H9 (cell line): Measurements from ENCODE around the gene FAT1. TPM values are rescaled to one million over a fixed set of nuclear protein-coding genes. Genes with fewer than 3 reads are reported as not detected.

Experiments
- DNase-seq: peaks from one replicate; pipeline ENCODE4 v3.0.0-alpha.2; 2017
- H2AFZ ChIP-seq: one replicate; pipeline ENCODE4 v1.6.1; 2013; ENCODE audit warnings: mild to moderate bottlenecking, low read length, control low read depth, moderate library complexity
- H2AK5ac ChIP-seq: 2 replicates; pipeline ENCODE4 v1.6.1; 2013; ENCODE audit warnings: low read length, control low read depth, mixed read lengths; ENCODE audit not compliant: insufficient read length
- H2BK120ac ChIP-seq: one replicate; pipeline ENCODE4 v1.6.1; 2013; ENCODE audit warnings: low read depth, mild to moderate bottlenecking, low read length, control low read depth, inconsistent platforms; ENCODE audit not compliant: poor library complexity, severe bottlenecking
- H2BK12ac ChIP-seq: 2 replicates; pipeline ENCODE4 v1.6.1; 2013; ENCODE audit warnings: low read length, control low read depth, mixed read lengths, low read depth; ENCODE audit not compliant: insufficient read length
- H2BK15ac ChIP-seq: 2 replicates; pipeline ENCODE4 v1.6.1; 2013; ENCODE audit warnings: low read depth, low read length, control low read depth
- H2BK20ac ChIP-seq: one replicate; pipeline ENCODE4 v1.6.1; 2013; ENCODE audit warnings: low read depth, mild to moderate bottlenecking, low read length, control low read depth, inconsistent platforms; ENCODE audit not compliant: poor library complexity, severe bottlenecking
- H2BK5ac ChIP-seq: 2 replicates; pipeline ENCODE4 v1.6.1; 2013; ENCODE audit warnings: low read length, control low read depth, mixed read lengths; ENCODE audit not compliant: insufficient read length
- H3K14ac ChIP-seq: 2 replicates; pipeline ENCODE4 v1.6.1; 2013; ENCODE audit warnings: low read length, control low read depth; ENCODE audit not compliant: insufficient read depth
- H3K18ac ChIP-seq: 2 replicates; pipeline ENCODE4 v1.6.1; 2013; ENCODE audit warnings: low read depth, mild to moderate bottlenecking, mixed read lengths, low read length, control low read depth; ENCODE audit not compliant: insufficient read length
- H3K23ac ChIP-seq: 2 replicates; pipeline ENCODE4 v1.6.1; 2013; ENCODE audit warnings: low read length, control low read depth, mixed read lengths, low read depth; ENCODE audit not compliant: insufficient read length
- H3K23me2 ChIP-seq: 2 replicates; pipeline ENCODE4 v1.6.1; 2013; ENCODE audit warnings: low read depth, mild to moderate bottlenecking, mixed read lengths, low read length, control low read depth; ENCODE audit not compliant: insufficient read length, poor library complexity, severe bottlenecking
- H3K27ac ChIP-seq: 2 replicates; pipeline ENCODE4 v1.5.1; 2013; ENCODE audit warnings: low read length, control low read depth, mixed read lengths, low read depth; ENCODE audit not compliant: insufficient read length
- H3K27me3 ChIP-seq: 2 replicates; pipeline ENCODE4 v1.6.1; 2013; ENCODE audit warnings: low read length, control low read depth, inconsistent platforms; ENCODE audit not compliant: insufficient read depth
- H3K4ac ChIP-seq: 2 replicates; pipeline ENCODE4 v1.6.1; 2013; ENCODE audit warnings: low read depth, mild to moderate bottlenecking, control low read depth, inconsistent platforms, low read length, moderate library complexity
- H3K4me1 ChIP-seq: 2 replicates; pipeline ENCODE4 v1.6.1; 2013; ENCODE audit warnings: low read length, control low read depth, inconsistent platforms; ENCODE audit not compliant: insufficient read depth
- H3K4me2 ChIP-seq: 2 replicates; pipeline ENCODE4 v1.6.1; 2013; ENCODE audit warnings: low read length, control low read depth, mixed read lengths; ENCODE audit not compliant: insufficient read length, insufficient read depth
- H3K56ac ChIP-seq: 2 replicates; pipeline ENCODE4 v1.6.1; 2013; ENCODE audit warnings: low read depth, mild to moderate bottlenecking, mixed read lengths, low read length, control low read depth; ENCODE audit not compliant: insufficient read length
- H3K79me1 ChIP-seq: 2 replicates; pipeline ENCODE4 v1.6.1; 2013; ENCODE audit warnings: low read depth, mild to moderate bottlenecking, moderate library complexity, low read length, control low read depth, inconsistent platforms; ENCODE audit not compliant: insufficient read depth, poor library complexity, severe bottlenecking
- H3K79me2 ChIP-seq: 2 replicates; pipeline ENCODE4 v1.6.1; 2013; ENCODE audit warnings: low read length, control low read depth, inconsistent platforms; ENCODE audit not compliant: insufficient read depth
- H3K9ac ChIP-seq: 2 replicates; pipeline ENCODE4 v1.6.1; 2013; ENCODE audit warnings: low read length, control low read depth, mixed read lengths; ENCODE audit not compliant: insufficient read length; ENCODE audit errors: extremely low read depth
- H3K9me3 ChIP-seq: one replicate; pipeline ENCODE4 v1.6.1; 2013; ENCODE audit warnings: low read depth, low read length, inconsistent platforms; ENCODE audit not compliant: control insufficient read depth
- H3T11ph ChIP-seq: one replicate; pipeline ENCODE4 v1.6.1; 2013; ENCODE audit warnings: mild to moderate bottlenecking, low read length, control low read depth, inconsistent platforms
- H4K20me1 ChIP-seq: one replicate; pipeline ENCODE4 v1.6.1; 2013; ENCODE audit not compliant: control insufficient read depth, insufficient read length, insufficient read depth
- H4K5ac ChIP-seq: 2 replicates; pipeline ENCODE4 v1.6.1; 2013; ENCODE audit warnings: low read depth, mild to moderate bottlenecking, mixed read lengths, low read length, control low read depth; ENCODE audit not compliant: insufficient read length
- H4K8ac ChIP-seq: replicated peaks from 2 replicates; pipeline ENCODE4 v1.6.1; 2013; ENCODE audit warnings: low read length, control low read depth, mixed read lengths, low read depth; ENCODE audit not compliant: insufficient read length
- H4K91ac ChIP-seq: 2 replicates; pipeline ENCODE4 v1.6.1; 2013; ENCODE audit warnings: low read depth, mild to moderate bottlenecking, moderate library complexity, mixed read lengths, low read length, control low read depth; ENCODE audit not compliant: insufficient read length
- H3K27ac Mint-ChIP-seq, 3 experiments: 2 replicates in 2 of 3; 3 replicates in 1 of 3; pipeline ENCODE4 v1.8.0; 2020 to 2021; ENCODE audit warnings: mixed read lengths in 3 of 3, mild to moderate bottlenecking in 1 of 3, moderate library complexity in 1 of 3
- H3K27me3 Mint-ChIP-seq: 2 replicates; pipeline ENCODE4 v1.8.0; 2021; ENCODE audit warnings: low read depth, mild to moderate bottlenecking, moderate library complexity, mixed read lengths
- H3K36me3 Mint-ChIP-seq, 3 experiments: 2 replicates in 2 of 3; 3 replicates in 1 of 3; pipeline ENCODE4 v1.8.0; 2020 to 2021; ENCODE audit warnings: low read depth in 3 of 3, mixed read lengths in 3 of 3; ENCODE audit not compliant: insufficient read depth in 1 of 3
- H3K4me1 Mint-ChIP-seq, 2 experiments: 2 replicates each; pipeline ENCODE4 v1.8.0; 2020; ENCODE audit warnings: mixed read lengths in 2 of 2
- H3K4me3 Mint-ChIP-seq, 2 experiments: 2 replicates in 1 of 2; 3 replicates in 1 of 2; pipeline ENCODE4 v1.8.0; 2020 to 2021; ENCODE audit warnings: mild to moderate bottlenecking in 2 of 2, mixed read lengths in 2 of 2, moderate library complexity in 1 of 2
- H3K9me3 Mint-ChIP-seq, 2 experiments: 2 replicates in 1 of 2; 3 replicates in 1 of 2; pipeline ENCODE4 v1.8.0; 2020; ENCODE audit warnings: mild to moderate bottlenecking in 2 of 2, mixed read lengths in 2 of 2, moderate library complexity in 1 of 2
- WGBS: extraction: QIAGEN DNeasy Blood & Tissue Kit; methylation state at CpG from one replicate; pipeline ENCODE4 v1.1.7; 2013; ENCODE audit warnings: missing lambda C conversion rate, low lambda C conversion rate, mixed read lengths; ENCODE audit not compliant: insufficient read length; ENCODE audit errors: extremely low coverage; 5-methylcytosine and 5-hydroxymethylcytosine counted together
- total RNA-seq: library from RNA; stranded (reverse); gene quantifications from 2 replicates; pipeline ENCODE4 v1.2.1, GENCODE V29; 2021
- TF ChIP-seq, protein P1 (sequence below): fragments of 200-600 bp; sonication (generic); conservative IDR thresholded peaks from 3 replicates; pipeline ENCODE4 v1.8.0; 2021; ENCODE audit warnings: antibody characterized with exemption, mild to moderate bottlenecking

FAT1 gene
- total RNA-seq, 1 experiment from 2014 or later: 173 TPM

DNA sequence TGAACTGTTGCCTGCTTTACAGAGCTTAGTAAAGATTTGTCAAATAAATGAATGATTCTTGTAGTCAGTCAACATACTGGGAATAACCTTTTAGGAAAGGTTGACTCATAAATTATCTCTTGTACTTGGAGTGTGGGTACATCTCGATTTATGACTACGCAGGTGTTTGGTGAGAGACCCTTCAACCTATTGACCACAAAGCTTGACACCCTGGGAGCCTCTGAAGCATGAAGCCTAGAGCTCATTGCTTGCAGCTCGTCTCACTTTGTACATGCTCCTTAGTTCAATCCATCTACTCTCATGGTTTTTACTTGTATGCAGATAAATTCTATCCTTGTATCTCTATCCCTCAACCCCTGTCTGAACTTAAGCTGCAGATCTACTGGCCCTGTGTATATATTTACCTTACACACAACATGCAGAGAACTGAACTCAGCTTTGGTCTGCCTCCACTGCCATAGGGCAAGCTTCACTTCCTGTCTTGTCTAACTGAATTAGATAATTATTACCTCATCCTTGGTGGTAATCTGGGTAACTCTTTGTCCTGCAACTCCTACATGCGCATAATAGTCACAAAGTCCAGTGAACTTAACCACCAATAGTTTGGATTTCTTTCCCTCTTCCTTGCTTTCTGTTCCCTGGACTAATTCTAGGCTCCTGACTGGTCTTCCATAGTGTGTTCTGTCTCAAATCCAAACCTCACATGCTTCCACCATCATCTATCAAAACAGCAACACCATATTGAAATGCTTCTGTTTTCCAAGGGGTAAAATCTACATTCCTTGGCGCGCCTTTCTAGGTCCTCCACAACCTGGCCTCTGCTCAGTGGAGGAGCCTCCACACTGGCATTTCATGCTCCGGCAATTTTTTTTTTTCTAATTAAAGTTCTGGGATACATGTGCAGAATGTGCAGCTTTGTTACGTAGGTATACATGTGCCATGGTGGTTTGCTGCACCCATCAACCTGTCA lies 32.2 kb upstream of the FAT1 start:
- Mint-ChIP-seq H3K4me3 (no peak overlapping the region), H3K9me3 (no peaks in the 10 kb centered on the region; a peak in 2 of 5 replicates), H3K4me1 (0 out of 4 replicates have a peak, but pooled peaks cover 0 to 2% of the 10 kb centered on the region in 2 experiments), H3K36me3 (no peaks in the 10 kb centered on the region; a peak in 1 of 7 replicates), H3K27me3 (no peaks in the 10 kb centered on the region; the same call in 1 of the 2 replicates), H3K27ac (peak overlapping the region in 1 of 3 experiments; percentile 11; a peak in 1 of 7 replicates)
- H3K23me2 ChIP-seq: no peaks in the 10 kb centered on the region
- no peak overlapping the region for H3K4me2 ChIP-seq
- H3K9ac ChIP-seq: no peak overlapping the region
- no peaks in the 10 kb centered on the region for H3K4me1 ChIP-seq
- TF ChIP-seq, protein P1, sequence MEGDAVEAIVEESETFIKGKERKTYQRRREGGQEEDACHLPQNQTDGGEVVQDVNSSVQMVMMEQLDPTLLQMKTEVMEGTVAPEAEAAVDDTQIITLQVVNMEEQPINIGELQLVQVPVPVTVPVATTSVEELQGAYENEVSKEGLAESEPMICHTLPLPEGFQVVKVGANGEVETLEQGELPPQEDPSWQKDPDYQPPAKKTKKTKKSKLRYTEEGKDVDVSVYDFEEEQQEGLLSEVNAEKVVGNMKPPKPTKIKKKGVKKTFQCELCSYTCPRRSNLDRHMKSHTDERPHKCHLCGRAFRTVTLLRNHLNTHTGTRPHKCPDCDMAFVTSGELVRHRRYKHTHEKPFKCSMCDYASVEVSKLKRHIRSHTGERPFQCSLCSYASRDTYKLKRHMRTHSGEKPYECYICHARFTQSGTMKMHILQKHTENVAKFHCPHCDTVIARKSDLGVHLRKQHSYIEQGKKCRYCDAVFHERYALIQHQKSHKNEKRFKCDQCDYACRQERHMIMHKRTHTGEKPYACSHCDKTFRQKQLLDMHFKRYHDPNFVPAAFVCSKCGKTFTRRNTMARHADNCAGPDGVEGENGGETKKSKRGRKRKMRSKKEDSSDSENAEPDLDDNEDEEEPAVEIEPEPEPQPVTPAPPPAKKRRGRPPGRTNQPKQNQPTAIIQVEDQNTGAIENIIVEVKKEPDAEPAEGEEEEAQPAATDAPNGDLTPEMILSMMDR: no peak
- H2BK12ac ChIP-seq: no peak overlapping the region
- no peak overlapping the region for H3K4ac ChIP-seq
- no peak overlapping the region for H3K27ac ChIP-seq
- H4K91ac ChIP-seq: no peak overlapping the region
- H3K18ac ChIP-seq: no peak overlapping the region
- H4K20me1 ChIP-seq: no peaks in the 10 kb centered on the region
- H2BK15ac ChIP-seq: no peak overlapping the region
- no peak overlapping the region for H2BK120ac ChIP-seq
- no peak overlapping the region for H4K8ac ChIP-seq
- H3K14ac ChIP-seq: no peak overlapping the region
- no peak overlapping the region for H2AFZ ChIP-seq
- H3K23ac ChIP-seq: no peak overlapping the region
- H3K79me1 ChIP-seq: no peaks in the 10 kb centered on the region
- no peaks in the 10 kb centered on the region for H3K27me3 ChIP-seq
- H3T11ph ChIP-seq: no peak overlapping the region
- no CpG with 5 or more reads among the region's 8 CpGs for WGBS
- H4K5ac ChIP-seq: no peak overlapping the region
- no peak overlapping the region for H2BK5ac ChIP-seq
- no peak overlapping the region for H2AK5ac ChIP-seq
- H3K9me3 ChIP-seq: no peaks in the 10 kb centered on the region
- H2BK20ac ChIP-seq: no peak overlapping the region
- no peak for DNase-seq
- no peak overlapping the region for H3K56ac ChIP-seq
- H3K79me2 ChIP-seq: no peaks in the 10 kb centered on the region
